ENCODE measurements around the gene TBR1.

DNA sequence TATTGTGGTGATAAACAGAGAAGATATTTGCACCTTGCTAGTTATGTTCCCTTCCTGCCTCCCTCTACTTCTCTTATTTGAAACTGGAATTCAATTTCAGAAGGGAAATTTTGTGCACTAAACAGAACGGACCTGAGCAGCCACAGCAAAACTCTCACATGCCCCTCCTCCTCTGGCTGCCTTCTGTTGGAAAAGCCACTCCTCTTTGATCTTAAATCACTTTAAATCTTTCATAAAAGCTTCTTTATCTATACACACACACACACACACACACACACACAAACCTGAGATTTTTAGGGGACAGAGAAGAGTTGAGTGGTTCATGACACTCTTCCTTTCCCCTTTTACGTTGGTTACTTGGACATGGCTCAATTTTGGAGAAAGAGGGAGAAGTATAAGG lies 5.6 kb downstream of the TBR1 start:
- TF ChIP-seq POLR2A (IDR thresholded peaks at IDR 0.05) (no peak), POLR2AphosphoS5 (IDR thresholded peaks at IDR 0.05) (no peak), CTCF (IDR thresholded peaks at IDR 0.05) (no peak)
